DND-41 (cell line): ENCODE results near the gene KLHL24.
A peak's percentile ranks its signal among the peaks of the same experiment; 100 is the strongest.

Experiments used
- ATAC-seq: fragments of 200-7000 bp; cut with Tn5 transposase; 3 replicates; pipeline ENCODE4 v1.9.1; 2021; ENCODE audit warnings: low read depth; ENCODE audit not compliant: insufficient read depth
- DNase-seq: peaks from one replicate; pipeline ENCODE4 v3.0.0-alpha.2; 2020
- H2AFZ ChIP-seq: 2 replicates; pipeline ENCODE4 v1.6.0; 2012; ENCODE audit warnings: low read depth, low read length
- H3K27ac ChIP-seq: 2 replicates; pipeline ENCODE4 v1.5.1; 2012; ENCODE audit warnings: low read length, inconsistent platforms
- H3K27me3 ChIP-seq: fragments of 200-600 bp; sonication (generic); 2 replicates; pipeline ENCODE4 v1.6.0; 2012; ENCODE audit warnings: low read length, mild to moderate bottlenecking, inconsistent platforms; ENCODE audit not compliant: insufficient read depth, poor library complexity
- H3K36me3 ChIP-seq: 2 replicates; pipeline ENCODE4 v1.5.1; 2012; ENCODE audit warnings: low read length, inconsistent platforms; ENCODE audit not compliant: insufficient read depth
- H3K4me1 ChIP-seq: 2 replicates; pipeline ENCODE4 v1.5.1; 2012; ENCODE audit warnings: mild to moderate bottlenecking, low read length; ENCODE audit not compliant: insufficient read depth
- H3K4me2 ChIP-seq: 2 replicates; pipeline ENCODE4 v1.6.0; 2012; ENCODE audit warnings: mild to moderate bottlenecking, moderate library complexity, low read length, inconsistent platforms; ENCODE audit not compliant: insufficient read depth
- H3K4me3 ChIP-seq, 2 experiments: fragments of 200-600 bp in 1 of 2; shearing (Covaris generic) in 1 of 2; 2 replicates each; pipeline ENCODE4 v1.5.1; 2012 to 2016; ENCODE audit warnings: inconsistent platforms in 2 of 2, low read length in 2 of 2, mild to moderate bottlenecking in 2 of 2, low read depth in 1 of 2, moderate library complexity in 1 of 2
- H3K79me2 ChIP-seq: 2 replicates; pipeline ENCODE4 v1.6.0; 2012; ENCODE audit warnings: low read length, inconsistent platforms; ENCODE audit not compliant: insufficient read depth
- H3K9ac ChIP-seq: 2 replicates; pipeline ENCODE4 v1.6.0; 2012; ENCODE audit warnings: low read depth, mild to moderate bottlenecking, inconsistent platforms, low read length, moderate library complexity
- H3K9me3 ChIP-seq: 2 replicates; pipeline ENCODE4 v1.5.1; 2012; ENCODE audit warnings: low read length, moderate library complexity, mild to moderate bottlenecking, inconsistent platforms; ENCODE audit not compliant: insufficient read depth, severe bottlenecking
- H4K20me1 ChIP-seq: 2 replicates; pipeline ENCODE4 v1.6.0; 2012; ENCODE audit warnings: low read length; ENCODE audit not compliant: insufficient read depth
- CTCF ChIP-seq: IDR thresholded peaks from 2 replicates; pipeline ENCODE4 v1.5.1; 2012; ENCODE audit warnings: borderline replicate concordance, low read length, moderate library complexity, mild to moderate bottlenecking; ENCODE audit not compliant: poor library complexity, severe bottlenecking; ENCODE audit errors: extremely low read depth
- EZH2 ChIP-seq: IDR thresholded peaks from 3 replicates; pipeline ENCODE4 v1.6.1; 2012; ENCODE audit warnings: borderline replicate concordance, low read depth, mild to moderate bottlenecking, moderate library complexity, low read length, inconsistent platforms; ENCODE audit not compliant: severe bottlenecking

Gene KLHL24

DNA sequence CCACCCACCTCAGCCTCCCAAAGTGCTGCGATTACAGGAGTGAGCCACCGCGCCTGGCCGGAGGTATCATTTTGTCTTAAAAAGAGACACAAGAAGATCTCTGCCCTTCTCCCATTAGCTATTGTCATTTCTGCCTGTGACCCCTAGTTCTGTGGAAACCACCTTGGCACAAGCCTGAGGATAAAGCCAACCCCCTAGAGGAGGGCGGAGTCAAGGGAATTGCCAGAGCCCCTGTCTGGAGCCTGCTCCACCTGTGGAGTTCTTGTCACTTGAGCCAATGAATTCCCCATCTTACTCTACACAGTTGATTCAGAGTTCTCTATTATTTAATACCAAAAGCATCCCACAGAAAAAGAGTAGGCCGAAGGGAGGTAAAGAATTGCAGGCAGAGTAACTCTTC lies 45.0 kb upstream of the KLHL24 start:
- peaks cover 15% of the 10 kb centered on the region for H3K4me1 ChIP-seq
- no peaks in the 10 kb centered on the region for H3K9me3 ChIP-seq
- H3K36me3 ChIP-seq = no peaks in the 10 kb centered on the region
- no peak overlapping the region for H2AFZ ChIP-seq
- H3K79me2 ChIP-seq = no peaks in the 10 kb centered on the region
- TF ChIP-seq CTCF (no peak), EZH2 (no peak)
- no peak overlapping the region for H3K4me2 ChIP-seq
- H3K4me3 ChIP-seq = no peak overlapping the region
- H3K27me3 ChIP-seq = no peaks in the 10 kb centered on the region
- H3K9ac ChIP-seq = no peak overlapping the region
- H3K27ac ChIP-seq = no peak overlapping the region
- ATAC-seq = no peak
- DNase-seq = no peak
- no peaks in the 10 kb centered on the region for H4K20me1 ChIP-seq

GRCh38 chr3:183591881-183592521 lies 43.4 kb upstream of the KLHL24 start:
- ATAC-seq (no peak), DNase-seq (no peak)
- Histone ChIP-seq H4K20me1 (no peaks in the 10 kb centered on the region), H3K79me2 (no peaks in the 10 kb centered on the region), H3K27me3 (no peaks in the 10 kb centered on the region), H3K4me3 (no peak overlapping the region), H3K9ac (no peak overlapping the region), H3K27ac (no peak overlapping the region), H3K9me3 (no peaks in the 10 kb centered on the region), H2AFZ (no peak overlapping the region), H3K4me1 (peaks cover 14% of the 10 kb centered on the region), H3K36me3 (no peaks in the 10 kb centered on the region), H3K4me2 (no peak overlapping the region)
- TF ChIP-seq CTCF (peak; percentile 13), EZH2 (no peak)

DNA sequence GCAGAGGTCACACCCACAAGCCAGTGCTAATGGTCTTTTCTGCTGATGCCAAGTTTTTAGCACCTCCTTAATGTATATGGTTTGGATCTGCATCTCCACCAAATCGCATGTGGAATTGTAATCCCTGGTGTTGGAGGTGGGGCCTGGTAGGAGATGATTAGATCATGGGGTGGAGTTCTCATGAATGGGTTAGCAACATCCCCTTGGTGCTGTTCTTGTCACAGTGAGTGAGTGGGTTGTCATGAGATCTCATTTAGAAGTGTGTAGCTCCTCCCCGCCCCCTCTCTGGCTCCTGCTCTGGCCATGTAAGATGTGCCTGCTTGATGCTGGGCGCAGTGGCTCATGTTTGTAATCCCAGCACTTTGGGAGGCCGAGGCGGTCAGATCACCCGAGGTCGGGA lies 42.6 kb upstream of the KLHL24 start:
- H3K9ac ChIP-seq = no peak overlapping the region
- H2AFZ ChIP-seq = no peak overlapping the region

More for the DNA sequence above, 42.6 kb upstream of the KLHL24 start:
- Histone ChIP-seq H3K4me2 (no peak overlapping the region), H4K20me1 (no peaks in the 10 kb centered on the region), H3K27ac (no peak overlapping the region), H3K27me3 (no peaks in the 10 kb centered on the region), H3K4me1 (peaks cover 6% of the 10 kb centered on the region), H3K4me3 (no peak overlapping the region), H3K9me3 (peaks cover 5% of the 10 kb centered on the region), H3K79me2 (no peaks in the 10 kb centered on the region), H3K36me3 (no peaks in the 10 kb centered on the region)
- DNase-seq = no peak
- ATAC-seq = no peak
- TF ChIP-seq CTCF (no peak), EZH2 (no peak)
